Measurements from ENCODE around the gene RNF148.

RNF148 gene

DNA sequence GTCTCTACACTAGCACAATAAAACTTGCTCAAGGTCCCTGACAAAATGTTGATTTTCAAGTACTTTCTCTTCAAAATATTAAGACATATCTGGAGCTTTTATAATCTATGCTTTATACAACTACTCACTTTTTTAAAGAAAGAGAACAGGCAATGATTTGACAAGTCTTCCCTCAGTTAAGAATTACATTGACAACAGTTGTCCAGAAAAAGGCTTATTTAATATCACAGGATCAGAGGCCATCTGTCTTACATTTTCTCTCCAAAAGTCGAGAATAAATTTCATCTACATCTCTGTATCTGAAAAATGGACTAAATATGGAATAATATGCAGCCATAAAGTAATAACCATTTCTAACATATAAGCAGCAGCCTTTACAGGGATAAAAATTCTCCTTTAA lies 8.2 kb upstream of the RNF148 start:
- no peak for DNase-seq (ENCODE audit: low read depth)
- TF ChIP-seq, protein P1, sequence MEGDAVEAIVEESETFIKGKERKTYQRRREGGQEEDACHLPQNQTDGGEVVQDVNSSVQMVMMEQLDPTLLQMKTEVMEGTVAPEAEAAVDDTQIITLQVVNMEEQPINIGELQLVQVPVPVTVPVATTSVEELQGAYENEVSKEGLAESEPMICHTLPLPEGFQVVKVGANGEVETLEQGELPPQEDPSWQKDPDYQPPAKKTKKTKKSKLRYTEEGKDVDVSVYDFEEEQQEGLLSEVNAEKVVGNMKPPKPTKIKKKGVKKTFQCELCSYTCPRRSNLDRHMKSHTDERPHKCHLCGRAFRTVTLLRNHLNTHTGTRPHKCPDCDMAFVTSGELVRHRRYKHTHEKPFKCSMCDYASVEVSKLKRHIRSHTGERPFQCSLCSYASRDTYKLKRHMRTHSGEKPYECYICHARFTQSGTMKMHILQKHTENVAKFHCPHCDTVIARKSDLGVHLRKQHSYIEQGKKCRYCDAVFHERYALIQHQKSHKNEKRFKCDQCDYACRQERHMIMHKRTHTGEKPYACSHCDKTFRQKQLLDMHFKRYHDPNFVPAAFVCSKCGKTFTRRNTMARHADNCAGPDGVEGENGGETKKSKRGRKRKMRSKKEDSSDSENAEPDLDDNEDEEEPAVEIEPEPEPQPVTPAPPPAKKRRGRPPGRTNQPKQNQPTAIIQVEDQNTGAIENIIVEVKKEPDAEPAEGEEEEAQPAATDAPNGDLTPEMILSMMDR (IDR thresholded peaks at IDR 0.05; ENCODE audit: control insufficient read depth, extremely low read depth, insufficient read depth) = no peak
- no peak overlapping the region for H3K4me3 ChIP-seq (ENCODE audit: low read depth, low read length)

DNA sequence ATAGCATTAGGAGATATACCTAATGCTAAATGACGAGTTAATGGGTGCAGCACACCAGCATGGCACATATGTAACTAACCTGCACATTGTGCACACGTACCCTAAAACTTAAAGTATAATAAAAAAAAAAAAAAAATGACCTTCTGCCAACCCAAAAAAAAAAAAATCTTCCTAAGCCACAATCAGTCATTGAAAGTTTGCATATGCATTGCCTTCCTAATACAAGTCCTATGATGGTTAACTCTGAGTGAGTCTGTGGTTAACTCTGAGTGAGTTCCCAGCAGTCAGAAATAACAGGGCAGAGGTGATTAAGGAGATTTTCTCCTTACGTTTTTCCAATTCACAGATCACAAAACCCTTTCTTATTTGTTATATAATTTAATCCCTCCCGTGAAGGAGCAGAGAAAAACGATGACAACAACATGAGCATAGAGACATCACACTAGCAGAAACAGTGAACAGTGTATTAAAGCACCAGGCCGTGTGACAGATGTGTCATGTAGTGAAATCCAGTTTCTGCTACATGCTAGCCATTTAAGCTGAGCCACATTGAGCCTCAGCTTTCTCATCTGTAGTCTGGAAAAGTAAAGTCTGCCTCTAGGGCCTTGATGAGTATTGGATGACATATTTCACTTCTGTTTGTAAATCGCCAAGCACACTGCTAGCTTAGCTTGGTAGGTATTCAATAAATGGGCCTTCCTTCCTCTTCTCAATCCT lies 7.4 kb upstream of the RNF148 start:
- no peak for DNase-seq (ENCODE audit: low read depth)
- TF ChIP-seq, protein P1 (IDR thresholded peaks at IDR 0.05; ENCODE audit: control insufficient read depth, extremely low read depth, insufficient read depth) = no peak
- H3K4me3 ChIP-seq (ENCODE audit: low read depth, low read length) = no peak overlapping the region

DNA sequence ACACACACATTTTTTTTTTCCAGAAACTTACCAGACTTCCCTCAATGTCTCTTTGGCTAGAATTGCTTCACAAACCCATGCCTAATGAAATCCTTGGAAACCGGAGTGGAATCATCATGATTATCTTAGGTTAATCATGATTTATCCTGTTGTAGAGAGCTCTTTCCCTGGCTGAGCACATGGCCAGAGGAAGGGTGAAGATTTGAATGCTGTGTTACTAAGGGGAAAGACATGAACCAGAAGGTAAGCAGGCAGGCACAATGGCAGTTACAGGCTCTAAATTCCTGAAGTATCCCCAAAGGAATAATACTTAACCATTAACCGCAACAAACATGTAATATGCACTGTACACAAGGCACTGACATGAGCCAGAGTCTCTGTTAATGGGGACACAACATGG lies 4.1 kb upstream of the RNF148 start:
- no peak for DNase-seq (ENCODE audit: low read depth)
- TF ChIP-seq, protein P1 (IDR thresholded peaks at IDR 0.05; ENCODE audit: control insufficient read depth, extremely low read depth, insufficient read depth) = no peak
- no peak overlapping the region for H3K4me3 ChIP-seq (ENCODE audit: low read depth, low read length)

DNA sequence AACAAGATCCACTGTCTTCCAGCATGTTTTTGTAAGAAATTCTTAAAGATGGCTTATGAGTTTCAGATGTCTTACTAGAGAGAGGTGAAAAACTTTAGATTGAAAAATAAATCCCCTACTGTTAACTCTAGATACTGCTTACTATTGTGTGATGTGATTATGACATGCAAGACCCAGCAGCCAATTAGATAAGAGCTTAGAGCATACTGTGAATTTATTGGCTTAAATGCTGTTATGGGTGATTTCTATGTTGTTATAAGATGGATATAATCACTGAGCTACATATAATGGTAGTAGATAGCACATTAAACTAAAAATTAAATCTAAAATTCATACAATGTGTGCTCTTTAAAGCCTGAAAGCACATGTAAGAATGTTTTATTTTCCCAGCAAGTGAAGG lies 3.7 kb downstream of the RNF148 start, which contains the start of gene RNF133:
Gene RNF133, minus strand, starts transcription at position 101 of the 400 bp plus-strand sequence. CDS start 199 bp downstream, outside the sequence.
- TF ChIP-seq, protein P1 (IDR thresholded peaks at IDR 0.05; ENCODE audit: control insufficient read depth, extremely low read depth, insufficient read depth) = no peak
- no peak for DNase-seq (ENCODE audit: low read depth)
- H3K4me3 ChIP-seq (ENCODE audit: low read depth, low read length) = no peak within 1 kb of the TSS

DNA sequence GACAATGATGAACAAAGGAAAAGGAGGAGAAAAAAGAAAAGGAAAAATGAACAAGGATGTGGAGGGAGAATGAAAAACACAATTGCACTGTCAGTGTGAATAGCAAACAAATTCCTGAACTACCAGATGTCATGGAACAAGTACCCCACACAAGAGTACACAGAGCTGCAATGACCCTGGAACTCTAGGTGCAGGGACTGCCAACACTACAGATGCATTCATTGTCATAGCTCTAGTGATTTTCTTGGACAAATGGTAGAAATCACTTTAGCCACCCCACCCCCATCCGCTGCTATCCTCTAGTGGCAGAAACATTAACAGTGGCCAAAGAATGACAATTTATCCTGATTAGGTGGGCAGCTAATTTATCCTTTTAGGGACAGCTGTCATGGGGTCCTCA lies 6.9 kb downstream of the RNF148 start:
- DNase-seq (ENCODE audit: low read depth) = no peak
- no peak overlapping the region for H3K4me3 ChIP-seq (ENCODE audit: low read depth, low read length)
- TF ChIP-seq, protein P1 (IDR thresholded peaks at IDR 0.05; ENCODE audit: control insufficient read depth, extremely low read depth, insufficient read depth) = no peak

DNA sequence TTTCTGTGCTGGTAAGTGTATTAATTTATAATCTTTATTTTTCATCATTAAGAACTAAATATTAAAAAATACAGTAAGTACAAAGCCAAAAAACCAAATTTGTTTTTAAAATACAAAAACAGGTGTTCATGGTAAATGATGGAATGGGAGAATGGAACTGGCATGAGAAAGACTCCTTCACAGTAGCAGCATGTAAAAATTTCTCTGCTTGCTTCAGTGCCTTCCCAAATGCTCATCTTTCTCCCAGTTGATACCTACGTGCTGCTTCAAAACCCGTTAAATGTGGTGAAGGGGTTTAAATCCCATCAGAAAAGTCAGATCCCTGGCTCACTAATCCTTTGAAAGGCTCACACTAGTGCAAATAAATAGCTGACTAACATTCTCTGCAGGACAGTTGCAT lies 8.0 kb downstream of the RNF148 start:
- DNase-seq (ENCODE audit: low read depth) = no peak
- H3K4me3 ChIP-seq (ENCODE audit: low read depth, low read length) = no peak overlapping the region
- TF ChIP-seq, protein P1 (IDR thresholded peaks at IDR 0.05; ENCODE audit: control insufficient read depth, extremely low read depth, insufficient read depth) = no peak
